HuH-7.5 (cell line): Measurements from ENCODE around the gene DGCR2.

Experiments used
- DNase-seq: peaks from one replicate; pipeline ENCODE4 v3.0.0; 2011; ENCODE audit warnings: low spot score

DGCR2 gene

GRCh38 chr22:19146215-19146968, 24.2 kb upstream of the DGCR2 start:
- no peak for DNase-seq

GRCh38 chr22:19143967-19144400, 21.8 kb upstream of the DGCR2 start:
- DNase-seq, result peak; percentile 46

- no peak for DNase-seq
Observed at GRCh38 chr22:19143212-19143611, 21.0 kb upstream of the DGCR2 start.

GRCh38 chr22:19142394-19142793, 20.2 kb upstream of the DGCR2 start:
- no peak for DNase-seq

- no peak for DNase-seq
Observed at GRCh38 chr22:19139974-19140373, 17.8 kb upstream of the DGCR2 start.

GRCh38 chr22:19139001-19139356, 16.8 kb upstream of the DGCR2 start:
- DNase-seq, result no peak

- DNase-seq, result no peak
Observed at GRCh38 chr22:19138217-19139000, 16.2 kb upstream of the DGCR2 start.

- no peak for DNase-seq
Observed at GRCh38 chr22:19137384-19138216, 15.4 kb upstream of the DGCR2 start.

- no peak for DNase-seq
Observed at GRCh38 chr22:19136915-19137314, 14.7 kb upstream of the DGCR2 start.

GRCh38 chr22:19134874-19135273, 12.7 kb upstream of the DGCR2 start:
- DNase-seq, result no peak

GRCh38 chr22:19134176-19134831, 12.1 kb upstream of the DGCR2 start:
- DNase-seq, result no peak

- DNase-seq, result no peak
Observed at GRCh38 chr22:19133561-19133960, 11.3 kb upstream of the DGCR2 start.

GRCh38 chr22:19132693-19133400, 10.6 kb upstream of the DGCR2 start:
- no peak for DNase-seq

GRCh38 chr22:19132153-19132552, 9.9 kb upstream of the DGCR2 start:
- DNase-seq, result no peak

GRCh38 chr22:19131685-19132015, 9.4 kb upstream of the DGCR2 start:
- DNase-seq, result no peak

GRCh38 chr22:19130959-19131684, 8.9 kb upstream of the DGCR2 start, which contains the start of gene TSSK2:
TSS of gene TSSK2 (plus strand) at chr22:19131308. CDS start at chr22:19131400, 92 bp downstream.
- DNase-seq, result no peak

GRCh38 chr22:19129871-19130270, 7.7 kb upstream of the DGCR2 start:
- DNase-seq, result no peak

GRCh38 chr22:19128946-19129727, 6.9 kb upstream of the DGCR2 start:
- no peak for DNase-seq

GRCh38 chr22:19128009-19128401, 5.8 kb upstream of the DGCR2 start:
- DNase-seq, result no peak
